Ovary (tissue), 9 donors: Measurements from ENCODE around the gene CBX8. TPM values are rescaled to one million over a fixed set of nuclear protein-coding genes. Genes with fewer than 3 reads are reported as not detected.

Experiments used
- DNase-seq, 5 donors: peaks; one replicate each; pipeline ENCODE4 v3.0.0-alpha.2; 2019 to 2020
- H3K27ac ChIP-seq, 2 donors: fragments of 200-600 bp; one replicate each; pipeline versions ENCODE4 v1.5.1 to v1.8.0; 2019 to 2022
- H3K27me3 ChIP-seq: fragments of 200-600 bp; one replicate; pipeline ENCODE4 v1.8.0; 2022
- H3K36me3 ChIP-seq: fragments of 200-600 bp; sonication (generic); one replicate; pipeline ENCODE4 v1.5.1; 2019
- H3K4me1 ChIP-seq: one replicate; pipeline ENCODE4 v1.8.1; 2013; ENCODE audit warnings: mild to moderate bottlenecking, moderate library complexity; ENCODE audit not compliant: insufficient read depth
- H3K4me3 ChIP-seq: fragments of 200-600 bp; sonication (generic); one replicate; pipeline ENCODE4 v1.5.1; 2017
- H3K9me3 ChIP-seq, 2 donors: fragments of 200-600 bp in 1 of 2; sonication (generic) in 1 of 2; one replicate each; pipeline versions ENCODE4 v1.5.1 to v1.8.1; 2013 to 2019; ENCODE audit warnings: mild to moderate bottlenecking in 1 of 2, moderate library complexity in 1 of 2
- EP300 ChIP-seq: sonication (generic); formaldehyde crosslinking; IDR thresholded peaks from one replicate; pipeline ENCODE4 v1.6.1; 2017; ENCODE audit warnings: antibody characterized with exemption
- POLR2A ChIP-seq: fragments of 450-650 bp; IDR thresholded peaks from one replicate; pipeline ENCODE4 v1.6.1; 2017; ENCODE audit warnings: antibody characterized with exemption, mild to moderate bottlenecking, moderate library complexity
- WGBS, 3 donors: extraction: QIAGEN DNeasy Blood & Tissue Kit in 1 of 3; methylation state at CpG; one replicate each; pipeline versions ENCODE4 v1.1.5 to v1.1.7; 2013 to 2017; 5-methylcytosine and 5-hydroxymethylcytosine counted together
- intact Hi-C, 4 donors: fragments of 100-400 bp; cut with DNase I; formaldehyde crosslinking; loops; one replicate each; pipeline versions ENCODE4 v1.11.0 to v1.15.1; 2022 to 2023
- polyA plus RNA-seq, 2 donors: library from polyadenylated mRNA; stranded (reverse); fragments of 200-250 nt in 1 of 2; fragments of 350-450 nt in 1 of 2; fragmentation: Illumina TruSeq in 1 of 2; extraction: RNeasy Lipid Tissue Mini Kit (QIAGEN cat#74804) in 1 of 2; gene quantifications; one replicate each; pipeline ENCODE4 v1.2.3, GENCODE V29; 2013 to 2014
- total RNA-seq, 7 donors: library from RNA; depleted of rRNA in 2 of 7; stranded (reverse); fragments of >200 nt in 2 of 7; fragmentation: NEBNext Ultra II Directional in 3 of 7; extraction: Animal tissue kit (Norgen Biotek cat#: 25700) in 3 of 7; gene quantifications; one replicate each; pipeline versions ENCODE4 v1.1.0 to v1.2.4, GENCODE V29; 2016 to 2023
- TF ChIP-seq, protein P1 (sequence below), 3 donors: fragments of 450-650 bp in 2 of 3; fragments of 200-600 bp in 1 of 3; IDR thresholded peaks; one replicate each; pipeline versions ENCODE4 v1.5.1 to v1.8.0; 2016 to 2022; ENCODE audit warnings: antibody characterized with exemption in 3 of 3, mild to moderate bottlenecking in 1 of 3
- donor health status: DM: no; HTN: no; CAD: no; lungs with moderate emphysema.
- donor health status: DM: no; HTN: no; CAD: no.
- donor health status: Bipolar disorder and iron deficiency.
- donor health status: DM: yes; HTN: yes; CAD: no.
- donor health status: DM: no; HTN: no; CAD: no.
- donor health status: DM: yes; HTN: yes; CAD: no.

Gene CBX8
- total and polyA plus RNA-seq, 9 donors = 0.60 to 7.0 (median 3.2) TPM

DNA sequence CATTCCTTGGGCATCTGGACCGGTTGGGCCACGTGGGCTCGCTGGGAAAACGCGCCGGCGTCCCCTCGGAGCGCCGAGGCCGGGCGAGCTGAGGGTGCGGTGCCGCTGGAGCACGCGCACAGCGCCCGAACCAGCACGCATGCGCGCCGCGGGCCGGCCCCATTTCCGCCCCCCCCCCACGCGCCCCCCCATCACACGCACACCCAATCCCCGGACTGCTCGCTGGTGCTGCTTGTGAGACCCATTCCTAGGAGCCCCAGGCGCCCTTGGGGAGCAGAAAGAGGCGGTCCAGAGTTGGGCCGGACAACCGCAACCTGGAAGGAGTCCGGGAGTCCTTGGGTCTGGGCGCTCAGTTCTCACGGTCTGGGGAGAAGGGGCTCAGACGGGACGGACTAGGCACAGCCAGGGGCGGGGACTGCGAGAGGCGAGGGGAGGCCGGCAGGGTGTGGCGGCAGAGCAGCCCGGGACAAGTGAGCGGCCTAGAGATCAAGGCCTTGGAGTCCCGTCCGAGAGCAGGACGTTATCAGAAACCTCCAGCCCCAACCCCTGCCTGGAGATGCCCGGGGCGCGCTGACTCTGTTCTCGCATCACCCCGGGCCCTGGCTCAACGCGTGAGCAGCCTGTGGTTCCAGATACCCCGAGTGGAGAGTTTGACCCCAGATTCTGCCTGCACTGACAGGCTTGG, 6.0 kb upstream of the CBX8 start:
- no peak for DNase-seq
- H3K27me3 ChIP-seq = peaks cover 40% of the 10 kb centered on the region
- 3 to 5% (median 3%) methylated on average over 38 to 57 of the region's 57 CpGs for WGBS, 3 donors
- intact Hi-C loops = no loop called here
- TF ChIP-seq EP300 = no peak
- no peak for TF ChIP-seq POLR2A
- TF ChIP-seq, protein P1, sequence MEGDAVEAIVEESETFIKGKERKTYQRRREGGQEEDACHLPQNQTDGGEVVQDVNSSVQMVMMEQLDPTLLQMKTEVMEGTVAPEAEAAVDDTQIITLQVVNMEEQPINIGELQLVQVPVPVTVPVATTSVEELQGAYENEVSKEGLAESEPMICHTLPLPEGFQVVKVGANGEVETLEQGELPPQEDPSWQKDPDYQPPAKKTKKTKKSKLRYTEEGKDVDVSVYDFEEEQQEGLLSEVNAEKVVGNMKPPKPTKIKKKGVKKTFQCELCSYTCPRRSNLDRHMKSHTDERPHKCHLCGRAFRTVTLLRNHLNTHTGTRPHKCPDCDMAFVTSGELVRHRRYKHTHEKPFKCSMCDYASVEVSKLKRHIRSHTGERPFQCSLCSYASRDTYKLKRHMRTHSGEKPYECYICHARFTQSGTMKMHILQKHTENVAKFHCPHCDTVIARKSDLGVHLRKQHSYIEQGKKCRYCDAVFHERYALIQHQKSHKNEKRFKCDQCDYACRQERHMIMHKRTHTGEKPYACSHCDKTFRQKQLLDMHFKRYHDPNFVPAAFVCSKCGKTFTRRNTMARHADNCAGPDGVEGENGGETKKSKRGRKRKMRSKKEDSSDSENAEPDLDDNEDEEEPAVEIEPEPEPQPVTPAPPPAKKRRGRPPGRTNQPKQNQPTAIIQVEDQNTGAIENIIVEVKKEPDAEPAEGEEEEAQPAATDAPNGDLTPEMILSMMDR (IDR thresholded peaks at IDR 0.05) = no peak
- H3K4me1 ChIP-seq = peaks cover 8% of the 10 kb centered on the region
- H3K9me3 ChIP-seq = no peaks in the 10 kb centered on the region
- H3K27ac ChIP-seq = no peak overlapping the region
- H3K4me3 ChIP-seq = no peak overlapping the region
- no peaks in the 10 kb centered on the region for H3K36me3 ChIP-seq

DNA sequence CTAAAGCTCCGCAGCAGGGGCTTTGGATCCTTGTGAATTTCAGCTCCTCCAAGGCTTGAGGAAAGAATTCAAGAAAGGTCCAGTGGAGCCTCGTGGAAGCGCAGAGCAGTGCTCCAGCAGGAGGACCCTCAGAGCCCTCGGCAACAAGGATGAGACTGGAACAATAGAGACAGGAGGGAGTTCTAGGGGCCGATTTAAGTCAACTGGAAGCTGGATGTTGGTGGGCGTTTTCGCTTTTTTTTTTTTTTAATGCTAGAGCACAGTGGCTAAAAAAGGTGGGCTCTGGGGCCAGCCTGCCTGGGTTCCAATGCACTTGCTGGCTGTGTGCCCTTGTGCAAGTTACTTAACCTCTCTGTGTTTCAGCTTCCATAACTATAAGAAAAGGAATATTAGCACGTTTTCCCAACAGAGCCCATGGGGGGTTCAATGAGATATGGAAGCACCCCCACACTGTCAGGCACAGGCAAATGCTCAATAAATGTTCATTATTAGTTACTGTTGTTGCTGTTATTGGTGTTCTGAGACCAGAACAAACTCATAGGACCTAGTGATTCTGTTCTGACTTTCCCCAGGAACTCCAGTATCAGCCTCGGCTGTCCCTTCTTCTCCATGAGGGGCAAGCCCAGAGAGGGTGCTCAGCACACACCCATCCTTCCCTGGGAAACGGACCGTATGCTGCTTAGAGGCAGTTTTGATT, 5.3 kb upstream of the CBX8 start:
- Histone ChIP-seq H3K4me3 (no peak overlapping the region), H3K27ac (no peak overlapping the region), H3K27me3 (peaks cover 38% of the 10 kb centered on the region), H3K36me3 (no peaks in the 10 kb centered on the region), H3K9me3 (no peaks in the 10 kb centered on the region), H3K4me1 (peaks cover 9% of the 10 kb centered on the region)
- intact Hi-C loops = no loop called here
- no peak for DNase-seq
- TF ChIP-seq, protein P1 (IDR thresholded peaks at IDR 0.05) = no peak
- TF ChIP-seq POLR2A (no peak), EP300 (no peak)
- 6 to 8% (median 7%) methylated on average over 11 of the region's 11 CpGs for WGBS, 3 donors

- intact Hi-C loops = no loop called here
- H3K27ac ChIP-seq = no peak overlapping the region
- no peaks in the 10 kb centered on the region for H3K9me3 ChIP-seq
- no peak for DNase-seq
- no peak overlapping the region for H3K4me3 ChIP-seq
- peaks cover 9% of the 10 kb centered on the region for H3K4me1 ChIP-seq
- 3 to 7% (median 7%) methylated on average over 30 to 52 of the region's 52 CpGs for WGBS, 3 donors
- H3K27me3 ChIP-seq = peaks cover 38% of the 10 kb centered on the region
- TF ChIP-seq POLR2A (no peak), EP300 (no peak)
- TF ChIP-seq, protein P1 (IDR thresholded peaks at IDR 0.05) = no peak
- H3K36me3 ChIP-seq = no peaks in the 10 kb centered on the region
These were observed 4.5 kb upstream of the CBX8 start for GRCh38 chr17:79801156-79802038.

DNA sequence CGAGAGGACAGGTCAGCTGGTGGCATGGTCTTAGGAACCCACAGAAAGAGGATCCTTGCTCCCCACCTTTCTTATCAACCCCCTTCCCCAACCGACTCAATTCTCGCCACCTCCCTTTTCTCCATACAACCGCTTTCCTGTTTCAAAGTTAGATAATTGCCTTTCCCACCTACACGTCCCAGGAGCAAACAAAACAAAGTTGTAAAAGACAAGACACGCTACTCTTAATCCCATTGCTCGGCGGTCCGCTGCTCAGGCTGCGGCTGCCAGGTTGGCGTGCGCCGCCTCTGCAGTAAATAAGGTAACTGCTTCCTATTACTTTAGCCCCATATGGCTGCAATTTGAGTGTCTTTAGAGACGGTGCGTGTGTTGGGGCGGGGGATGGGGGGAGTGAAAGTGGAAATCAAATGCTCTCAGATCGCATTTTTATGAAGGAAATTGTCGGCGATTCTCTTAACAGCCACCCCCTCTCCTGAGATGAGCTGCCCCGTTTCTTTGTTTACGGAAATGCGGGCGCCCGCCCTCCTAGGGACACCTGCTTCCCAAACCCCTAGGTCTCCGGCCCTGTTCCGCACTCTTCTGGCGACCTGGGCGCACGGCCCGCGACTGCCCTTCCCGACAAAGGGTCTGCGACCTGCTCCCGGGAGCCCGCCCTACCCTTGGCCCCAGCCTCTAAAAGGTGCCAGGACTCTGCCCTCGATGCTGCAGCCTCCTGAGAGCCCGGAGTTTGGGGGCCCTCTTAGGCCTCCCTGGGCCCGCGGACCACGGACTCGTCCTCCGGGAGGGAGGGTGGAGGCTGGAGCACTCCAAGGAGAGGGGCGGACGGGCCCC, 3.7 kb upstream of the CBX8 start:
- no peak overlapping the region for H3K27ac ChIP-seq
- 1 to 3% (median 2%) methylated on average over 44 of the region's 44 CpGs for WGBS, 3 donors
- H3K4me3 ChIP-seq = no peak overlapping the region

More for the DNA sequence above, 3.7 kb upstream of the CBX8 start:
- Histone ChIP-seq H3K9me3 (no peaks in the 10 kb centered on the region), H3K4me1 (peaks cover 14% of the 10 kb centered on the region), H3K36me3 (no peaks in the 10 kb centered on the region), H3K27me3 (peaks cover 38% of the 10 kb centered on the region)
- no peak for TF ChIP-seq POLR2A
- TF ChIP-seq EP300 = no peak
- intact Hi-C loops = no loop called here
- DNase-seq = no peak
